HG03520 (cell line): Measurements from ENCODE around the gene ACVR2A.

Source experiments
- ATAC-seq: cut with Tn5 transposase; IDR thresholded peaks from one replicate; pipeline ENCODE4 v1.9.1; 2021; ENCODE audit warnings: mild to moderate bottlenecking, moderate library complexity; ENCODE audit not compliant: unreplicated experiment

ACVR2A gene

GRCh38 chr2:147854557-147855134, 9.8 kb downstream of the ACVR2A start:
- ATAC-seq = no peak

GRCh38 chr2:147855316-147855715, 10.5 kb downstream of the ACVR2A start:
- ATAC-seq = no peak

GRCh38 chr2:147855977-147856376, 11.1 kb downstream of the ACVR2A start:
- ATAC-seq = no peak

- no peak for ATAC-seq
These were observed 15.2 kb downstream of the ACVR2A start for GRCh38 chr2:147860009-147860408.

- ATAC-seq = no peak
These were observed 18.2 kb downstream of the ACVR2A start for GRCh38 chr2:147862859-147863516.

- no peak for ATAC-seq
These were observed 19.0 kb downstream of the ACVR2A start for GRCh38 chr2:147863835-147864234.

- no peak for ATAC-seq
These were observed 20.7 kb downstream of the ACVR2A start for GRCh38 chr2:147865560-147865959.

GRCh38 chr2:147867050-147867449, 22.2 kb downstream of the ACVR2A start:
- no peak for ATAC-seq

- ATAC-seq = no peak
These were observed 25.1 kb downstream of the ACVR2A start for GRCh38 chr2:147869934-147870333.

GRCh38 chr2:147872967-147873366, 28.1 kb downstream of the ACVR2A start:
- ATAC-seq = no peak

GRCh38 chr2:147873859-147874483, 29.1 kb downstream of the ACVR2A start:
- ATAC-seq = no peak

- no peak for ATAC-seq
These were observed 35.0 kb downstream of the ACVR2A start for GRCh38 chr2:147879846-147880245.

GRCh38 chr2:147882631-147883030, 37.8 kb downstream of the ACVR2A start:
- no peak for ATAC-seq

GRCh38 chr2:147884830-147885229, 40.0 kb downstream of the ACVR2A start:
- ATAC-seq = no peak

- no peak for ATAC-seq
These were observed 41.3 kb downstream of the ACVR2A start for GRCh38 chr2:147886136-147886535.

- ATAC-seq = peak; percentile 96
These were observed 43.9 kb downstream of the ACVR2A start for GRCh38 chr2:147888680-147889079.

GRCh38 chr2:147904051-147904450, 59.2 kb downstream of the ACVR2A start:
- ATAC-seq = no peak

- ATAC-seq = no peak
These were observed 64.3 kb downstream of the ACVR2A start for GRCh38 chr2:147909178-147909577.

GRCh38 chr2:147910990-147911473, 66.2 kb downstream of the ACVR2A start:
- no peak for ATAC-seq

GRCh38 chr2:147913701-147914480, 69.1 kb downstream of the ACVR2A start:
- ATAC-seq = no peak

GRCh38 chr2:147916067-147916466, 71.2 kb downstream of the ACVR2A start:
- ATAC-seq = no peak
